Lung (tissue), 12 donors: ENCODE data around the gene FOXB2. TPM values are rescaled to one million over a fixed set of nuclear protein-coding genes. Genes with fewer than 3 reads are reported as not detected.

ENCODE experiments used
- ATAC-seq: fragments of 200-7000 bp; cut with Tn5 transposase; one replicate; pipeline ENCODE4 v1.9.1; 2020; ENCODE audit warnings: moderate number of reproducible peaks; ENCODE audit not compliant: insufficient read depth, low FRiP score
- DNase-seq, 3 donors: peaks; one replicate each; pipeline ENCODE4 v3.0.0-alpha.2; 2013 to 2017
- H3K27ac ChIP-seq, 2 donors: one replicate each; pipeline ENCODE4 v1.5.1; 2013; ENCODE audit warnings: mild to moderate bottlenecking in 2 of 2, moderate library complexity in 2 of 2, control low read depth in 1 of 2, inconsistent platforms in 1 of 2, low read depth in 1 of 2, low read length in 1 of 2
- H3K27me3 ChIP-seq, 3 donors: one replicate each; pipeline ENCODE4 v1.5.1; 2013; ENCODE audit warnings: low read length in 2 of 3; ENCODE audit not compliant: control insufficient read depth in 3 of 3, insufficient read depth in 3 of 3
- H3K36me3 ChIP-seq, 4 donors: one replicate each; pipeline ENCODE4 v1.5.1; 2013; ENCODE audit warnings: low read length in 4 of 4, mild to moderate bottlenecking in 1 of 4, moderate library complexity in 1 of 4; ENCODE audit not compliant: control insufficient read depth in 4 of 4, insufficient read depth in 4 of 4
- H3K4me1 ChIP-seq, 5 donors: one replicate each; pipeline ENCODE4 v1.5.1; 2013; ENCODE audit warnings: low read length in 5 of 5, mild to moderate bottlenecking in 2 of 5, moderate library complexity in 1 of 5; ENCODE audit not compliant: control insufficient read depth in 5 of 5, insufficient read depth in 5 of 5
- H3K4me3 ChIP-seq: one replicate; pipeline ENCODE4 v1.5.1; 2013; ENCODE audit warnings: mild to moderate bottlenecking, control low read depth, moderate library complexity
- H3K9ac ChIP-seq, 2 donors: one replicate each; pipeline ENCODE4 v1.5.1; 2013; ENCODE audit warnings: low read length in 2 of 2, control low read depth in 1 of 2; ENCODE audit not compliant: insufficient read depth in 1 of 2
- H3K9me3 ChIP-seq, 4 donors: one replicate each; pipeline ENCODE4 v1.5.1; 2013; ENCODE audit warnings: low read length in 3 of 4, mild to moderate bottlenecking in 1 of 4, moderate library complexity in 1 of 4; ENCODE audit not compliant: control insufficient read depth in 4 of 4, insufficient read depth in 3 of 4
- WGBS, 2 donors: extraction: QIAGEN DNeasy Blood & Tissue Kit; methylation state at CpG; one replicate each; pipeline ENCODE4 v1.1.7; 2013; 5-methylcytosine and 5-hydroxymethylcytosine counted together
- polyA plus RNA-seq, 2 donors: library from polyadenylated mRNA; stranded (reverse); fragments of 200-250 nt; gene quantifications; one replicate each; pipeline ENCODE4 v1.2.1, GENCODE V29; 2013
- total RNA-seq, 2 donors: library from RNA; depleted of rRNA in 1 of 2; stranded (reverse); fragments of >200 nt in 1 of 2; gene quantifications; one replicate each; pipeline ENCODE4 v1.2.1, GENCODE V29; 2014 to 2021
- TF ChIP-seq, protein P1 (sequence below): IDR thresholded peaks from 2 replicates; pipeline ENCODE4 v1.5.1; 2012; ENCODE audit warnings: mild to moderate bottlenecking; ENCODE audit errors: control extremely low read depth, extremely low read depth
- donor health status: control.
- donor health status: control.
- donor health status: Bipolar disorder and iron deficiency.
- donor health status: healthy.
- donor health status: DM: yes; HTN: yes; CAD: no.

Gene FOXB2
- total and polyA plus RNA-seq, 4 donors, result not detected

- Histone ChIP-seq H3K9me3 (peaks cover 0 to 11% (median 0%) of the 10 kb centered on the region in 4 donors), H3K27me3 (peaks cover 4 to 72% (median 70%) of the 10 kb centered on the region in 3 donors), H3K9ac (no peak overlapping the region), H3K27ac (no peak overlapping the region), H3K36me3 (no peaks in the 10 kb centered on the region), H3K4me3 (no peak overlapping the region), H3K4me1 (peaks cover 0 to 19% (median 0%) of the 10 kb centered on the region in 5 donors)
- DNase-seq (no peak), ATAC-seq (no peak)
- 22 to 40% methylated on average over 10 of the region's 10 CpGs for WGBS, 2 donors
- TF ChIP-seq, protein P1, sequence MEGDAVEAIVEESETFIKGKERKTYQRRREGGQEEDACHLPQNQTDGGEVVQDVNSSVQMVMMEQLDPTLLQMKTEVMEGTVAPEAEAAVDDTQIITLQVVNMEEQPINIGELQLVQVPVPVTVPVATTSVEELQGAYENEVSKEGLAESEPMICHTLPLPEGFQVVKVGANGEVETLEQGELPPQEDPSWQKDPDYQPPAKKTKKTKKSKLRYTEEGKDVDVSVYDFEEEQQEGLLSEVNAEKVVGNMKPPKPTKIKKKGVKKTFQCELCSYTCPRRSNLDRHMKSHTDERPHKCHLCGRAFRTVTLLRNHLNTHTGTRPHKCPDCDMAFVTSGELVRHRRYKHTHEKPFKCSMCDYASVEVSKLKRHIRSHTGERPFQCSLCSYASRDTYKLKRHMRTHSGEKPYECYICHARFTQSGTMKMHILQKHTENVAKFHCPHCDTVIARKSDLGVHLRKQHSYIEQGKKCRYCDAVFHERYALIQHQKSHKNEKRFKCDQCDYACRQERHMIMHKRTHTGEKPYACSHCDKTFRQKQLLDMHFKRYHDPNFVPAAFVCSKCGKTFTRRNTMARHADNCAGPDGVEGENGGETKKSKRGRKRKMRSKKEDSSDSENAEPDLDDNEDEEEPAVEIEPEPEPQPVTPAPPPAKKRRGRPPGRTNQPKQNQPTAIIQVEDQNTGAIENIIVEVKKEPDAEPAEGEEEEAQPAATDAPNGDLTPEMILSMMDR, result no peak
Observed at GRCh38 chr9:77023726-77024125, 4.3 kb downstream of the FOXB2 start.

DNA sequence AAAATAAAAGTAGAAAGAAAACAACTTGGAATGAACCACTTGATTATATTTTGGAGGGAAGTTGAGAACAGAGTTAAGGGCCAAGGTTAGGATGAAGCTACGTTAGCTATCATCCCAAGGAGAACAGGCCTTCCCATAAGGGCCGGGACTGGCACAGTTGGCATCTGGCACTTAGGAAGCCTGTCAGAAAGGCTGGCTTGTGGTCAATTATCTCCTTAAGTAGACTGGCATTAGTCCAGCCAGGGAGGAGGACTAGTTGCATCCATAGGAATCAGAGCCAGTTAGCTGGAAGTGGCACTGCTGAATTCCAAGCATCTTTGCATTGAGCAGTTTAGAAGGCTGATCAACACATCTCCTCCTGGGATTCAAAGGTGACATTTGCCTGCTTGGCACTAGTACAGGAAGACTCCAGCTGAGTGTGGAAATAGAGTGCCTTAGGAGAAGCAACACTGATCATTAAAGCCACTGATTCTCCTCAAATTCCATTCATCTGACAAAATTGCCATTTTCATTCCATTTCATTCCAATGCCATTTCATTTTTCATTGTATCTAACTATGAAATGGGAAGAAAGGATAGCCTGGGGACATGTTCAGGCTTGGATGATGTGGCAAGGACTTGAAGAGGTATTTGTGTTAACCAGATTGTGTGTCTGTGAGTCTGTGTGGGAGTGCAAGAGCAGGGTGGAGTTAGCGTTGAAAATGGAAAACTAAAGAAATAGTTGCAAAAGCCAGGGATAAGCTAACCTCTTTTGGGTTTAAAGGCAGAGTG is 5.5 kb downstream of the FOXB2 start:
- ATAC-seq, result no peak
- H3K27me3 ChIP-seq, result peaks cover 0 to 61% (median 59%) of the 10 kb centered on the region in 3 donors

DNA sequence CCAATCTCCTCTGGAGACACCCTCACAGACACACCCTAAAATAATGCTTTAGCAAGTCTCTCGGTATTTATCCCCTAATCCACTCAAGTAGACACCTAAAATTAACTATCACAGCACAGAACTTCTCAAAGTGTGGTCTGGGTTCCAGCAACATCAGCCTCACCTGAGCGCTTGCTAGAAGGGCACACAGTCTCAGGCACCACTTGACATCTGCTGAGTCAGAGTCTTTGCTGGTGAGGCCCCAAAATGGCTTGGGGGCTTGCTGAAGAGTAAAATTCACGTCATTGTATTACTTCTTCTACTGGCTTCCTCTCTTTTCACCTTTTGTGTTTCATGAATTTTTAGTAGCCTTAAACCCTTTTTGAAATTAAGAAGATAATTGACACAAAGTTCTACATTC is 9.0 kb downstream of the FOXB2 start:
- no peak overlapping the region for H3K27ac ChIP-seq
- WGBS, 2 donors, result 63 to 65% methylated on average over 3 of the region's 3 CpGs
- no peaks in the 10 kb centered on the region for H3K9me3 ChIP-seq
- H3K36me3 ChIP-seq, result no peaks in the 10 kb centered on the region
- peaks cover 0 to 32% (median 29%) of the 10 kb centered on the region in 3 donors for H3K27me3 ChIP-seq
- TF ChIP-seq, protein P1, result no peak
- DNase-seq (no peak), ATAC-seq (no peak)
- H3K4me3 ChIP-seq, result no peak overlapping the region
- H3K4me1 ChIP-seq, result no peaks in the 10 kb centered on the region
- H3K9ac ChIP-seq, result no peak overlapping the region

More for the DNA sequence above, 5.5 kb downstream of the FOXB2 start:
- TF ChIP-seq, protein P1, result no peak
- Histone ChIP-seq H3K4me1 (peaks cover 0 to 14% (median 0%) of the 10 kb centered on the region in 5 donors), H3K9me3 (peaks cover 0 to 11% (median 0%) of the 10 kb centered on the region in 4 donors), H3K27ac (no peak overlapping the region), H3K36me3 (no peaks in the 10 kb centered on the region), H3K4me3 (no peak overlapping the region), H3K9ac (no peak overlapping the region)
- WGBS, 2 donors, result 84 to 87% methylated on average over 3 of the region's 3 CpGs
- no peak for DNase-seq
